Renal cortex interstitium (tissue), 11 donors: ENCODE results near the gene CRTC1. TPM values are rescaled to one million over a fixed set of nuclear protein-coding genes. Genes with fewer than 3 reads are reported as not detected.
"Not testable (repeated sequence)": the region's sequence is repeated elsewhere in the genome, so short reads cannot be mapped to it uniquely, and the experiment has no call there.

Experiments used
- DNase-seq, 11 donors: peaks; one replicate each; pipeline ENCODE4 v3.0.0-alpha.2; 2013; ENCODE audit warnings: low read depth in 9 of 11, low spot score in 4 of 11; ENCODE audit errors: extremely low read depth in 1 of 11
- polyA plus RNA-seq, 3 donors: library from polyadenylated mRNA; unstranded; fragments of 120-200 nt; gene quantifications; one replicate each; pipeline ENCODE4 v1.2.1, GENCODE V29; 2013; ENCODE audit not compliant: insufficient read length in 3 of 3

The CRTC1 gene
- polyA plus RNA-seq, 3 donors, result 15.4 to 27.1 (median 22.7) TPM

GRCh38 chr19:18665771-18666202, 17.7 kb upstream of the CRTC1 start:
- DNase-seq, result no peak

- no peak for DNase-seq
Measured at GRCh38 chr19:18666317-18666716, 17.2 kb upstream of the CRTC1 start.

DNA sequence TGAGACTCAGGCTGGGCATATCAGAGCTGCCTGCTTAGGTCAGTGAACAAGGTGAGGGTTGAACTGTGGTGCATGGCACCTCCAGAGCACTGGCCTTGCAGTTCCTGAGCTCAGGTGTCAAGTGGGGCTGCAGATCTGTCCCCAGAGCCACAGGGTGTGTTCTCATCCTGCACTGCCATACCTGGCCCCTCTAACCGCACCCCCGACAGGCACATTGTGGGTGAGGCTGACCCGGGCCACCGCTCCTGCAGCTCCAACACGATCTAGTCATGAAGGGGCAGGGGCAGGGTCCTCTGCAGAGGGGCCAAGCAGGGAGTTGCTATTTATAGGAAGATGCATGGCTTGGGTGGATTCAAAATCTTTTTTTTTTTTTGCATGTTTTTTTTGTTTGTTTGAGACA, 16.7 kb upstream of the CRTC1 start:
- no peak for DNase-seq

- no peak for DNase-seq
Measured at GRCh38 chr19:18667531-18668251, 15.8 kb upstream of the CRTC1 start.

DNA sequence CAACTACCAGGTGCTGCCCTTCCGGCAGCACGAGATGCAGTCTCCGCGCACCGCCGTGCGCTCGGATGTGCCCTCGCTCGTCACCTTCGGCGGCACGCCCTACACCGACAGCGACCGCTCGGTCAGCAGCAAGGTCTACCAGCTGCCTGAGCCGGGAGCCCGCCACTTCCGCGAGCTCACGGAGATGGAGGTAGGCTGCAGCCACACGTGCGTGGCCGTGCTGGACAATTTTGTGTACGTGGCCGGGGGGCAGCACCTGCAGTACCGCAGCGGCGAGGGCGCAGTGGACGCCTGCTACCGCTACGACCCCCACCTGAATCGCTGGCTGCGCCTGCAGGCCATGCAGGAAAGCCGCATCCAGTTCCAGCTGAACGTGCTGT, 15.2 kb upstream of the CRTC1 start:
- DNase-seq, result no peak

- DNase-seq, result no peak
Measured at GRCh38 chr19:18668744-18669523, 14.5 kb upstream of the CRTC1 start.

DNA sequence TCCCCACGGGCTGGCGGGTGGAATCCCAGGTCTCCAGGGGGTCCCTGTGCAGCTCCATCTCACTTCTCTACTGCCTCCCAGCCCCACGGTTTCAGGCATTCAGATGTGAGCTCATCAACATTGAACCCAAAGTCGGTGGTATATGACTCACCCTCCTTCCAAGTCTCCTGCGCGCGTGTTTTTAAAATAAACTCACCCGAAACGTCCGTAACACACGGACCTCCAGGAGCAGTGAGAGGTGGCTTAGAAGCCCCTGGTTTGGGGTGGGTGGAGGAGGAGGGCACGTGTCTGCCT, 14.0 kb upstream of the CRTC1 start:
- no peak for DNase-seq

GRCh38 chr19:18669883-18670282, 13.6 kb upstream of the CRTC1 start:
- DNase-seq, result no peak

DNA sequence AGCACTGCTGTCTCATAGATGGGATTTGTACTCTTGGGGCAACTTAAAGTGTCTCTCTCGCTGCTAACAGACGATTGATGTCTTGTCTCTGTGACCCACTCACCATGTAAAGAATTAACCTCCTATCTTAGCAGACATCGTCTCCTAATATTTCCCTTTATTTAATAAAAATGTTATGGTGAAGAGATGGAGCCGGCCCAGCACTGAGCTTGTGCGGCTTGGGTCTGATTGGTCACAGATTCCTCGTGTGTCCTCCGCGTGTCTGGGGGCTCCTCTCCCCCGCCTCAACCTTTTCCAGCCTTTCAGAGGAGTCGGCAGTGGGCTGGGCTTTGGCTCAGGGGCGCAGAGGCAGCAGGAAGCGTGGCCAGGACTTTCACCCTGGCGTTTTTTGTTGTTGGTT, 13.2 kb upstream of the CRTC1 start:
- DNase-seq, result peak in 4 of 11 donors; percentile 36 to 57 (median 49)

- no peak for DNase-seq
Measured at GRCh38 chr19:18671303-18672043, 12.0 kb upstream of the CRTC1 start.

- DNase-seq, result no peak
Measured at GRCh38 chr19:18672044-18672451, 11.4 kb upstream of the CRTC1 start.

DNA sequence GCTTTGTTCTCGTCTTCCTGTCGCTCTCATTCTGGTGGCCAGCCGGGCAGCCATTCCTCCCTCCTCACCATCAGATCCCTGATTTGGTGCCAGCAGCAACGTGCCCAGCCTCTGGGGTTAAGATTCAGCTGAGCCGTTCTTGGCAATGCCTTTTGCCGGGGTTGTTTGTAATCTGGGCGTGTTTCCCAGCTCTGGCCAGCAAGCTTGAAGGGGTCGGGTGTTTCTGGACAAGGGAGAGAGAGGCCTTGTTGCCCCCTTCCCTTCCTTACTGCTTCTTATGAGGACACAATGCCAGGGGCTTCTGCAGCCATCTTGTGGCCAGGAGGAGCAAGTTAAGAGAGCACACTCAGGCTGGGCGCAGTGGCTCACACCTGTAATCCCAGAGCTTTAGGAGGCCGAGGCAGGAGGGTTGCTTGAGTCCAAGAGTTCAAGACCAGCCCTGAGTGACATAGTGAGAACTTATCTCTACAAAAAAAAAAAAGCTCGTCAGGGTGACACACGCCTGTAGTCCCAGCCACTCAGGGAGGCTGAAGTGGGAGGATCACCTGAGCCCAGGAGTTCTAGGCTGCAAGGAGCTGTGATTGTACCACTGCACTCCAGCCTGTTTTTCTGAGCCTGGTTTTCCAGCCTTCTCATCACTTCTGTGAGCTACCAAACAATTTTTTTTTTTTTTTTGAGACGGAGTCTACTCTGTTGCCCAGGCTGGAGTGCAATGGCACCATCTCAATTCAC, 10.7 kb upstream of the CRTC1 start:
- DNase-seq, result no peak

DNA sequence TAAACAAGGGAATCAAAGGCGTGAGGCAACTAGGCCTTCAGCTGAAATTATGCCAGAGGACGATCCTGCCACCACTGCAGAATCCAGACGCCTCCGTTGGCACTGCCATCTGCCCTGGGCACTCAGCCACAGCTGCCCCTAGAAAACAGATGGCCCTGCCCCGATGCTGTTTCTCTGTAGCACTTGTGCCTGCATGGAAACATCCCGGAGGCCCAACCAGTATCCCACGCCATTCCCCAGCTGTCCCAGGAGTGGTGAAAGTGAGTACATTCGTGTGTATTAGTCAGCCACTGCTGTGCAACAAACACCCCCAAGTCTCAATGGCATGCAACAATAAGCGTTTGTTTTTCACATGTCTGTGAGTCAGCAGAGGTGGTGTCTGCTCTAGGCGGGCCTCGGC, 8.9 kb upstream of the CRTC1 start:
- no peak for DNase-seq

GRCh38 chr19:18675779-18676178, 7.7 kb upstream of the CRTC1 start:
- no peak for DNase-seq

DNA sequence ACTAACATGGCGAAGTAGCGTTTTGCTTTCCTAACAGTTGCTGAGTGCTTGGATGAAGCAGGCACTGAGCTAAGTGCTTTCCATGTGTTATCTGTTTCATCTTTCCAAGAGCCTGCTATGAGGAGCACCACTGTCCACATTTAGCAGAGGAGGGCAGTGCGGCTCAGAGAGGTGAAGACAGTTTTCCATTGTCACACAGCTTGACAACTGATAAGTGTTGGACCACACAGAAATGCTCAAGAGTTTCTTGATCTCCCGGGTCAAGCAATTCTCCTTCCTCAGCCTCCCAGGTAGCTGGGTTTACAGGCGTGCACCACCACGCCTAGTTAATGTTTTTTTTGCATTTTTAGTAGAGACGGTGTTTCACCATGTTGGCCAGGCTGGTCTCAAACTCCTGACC, 6.8 kb upstream of the CRTC1 start:
- no peak for DNase-seq

DNA sequence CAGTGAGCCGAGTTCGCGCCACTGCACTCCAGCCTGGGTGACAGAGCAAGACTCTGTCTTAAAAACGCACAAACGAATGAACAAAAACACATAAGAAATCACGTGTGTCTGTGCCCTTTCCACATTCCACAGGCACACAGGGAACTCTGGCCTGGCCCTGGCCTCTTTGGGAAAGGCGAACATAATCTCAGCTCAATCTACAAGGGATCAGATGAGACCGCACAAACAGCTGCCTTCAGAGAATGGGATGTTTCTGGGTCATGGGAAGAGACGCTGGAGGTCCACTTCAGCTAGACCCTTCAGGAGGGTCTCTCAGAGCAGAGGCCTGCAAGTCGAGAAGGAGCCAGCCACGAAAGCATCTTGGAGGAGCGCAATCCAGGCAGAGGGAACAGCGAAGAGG, 6.3 kb upstream of the CRTC1 start:
- DNase-seq, result no peak

DNA sequence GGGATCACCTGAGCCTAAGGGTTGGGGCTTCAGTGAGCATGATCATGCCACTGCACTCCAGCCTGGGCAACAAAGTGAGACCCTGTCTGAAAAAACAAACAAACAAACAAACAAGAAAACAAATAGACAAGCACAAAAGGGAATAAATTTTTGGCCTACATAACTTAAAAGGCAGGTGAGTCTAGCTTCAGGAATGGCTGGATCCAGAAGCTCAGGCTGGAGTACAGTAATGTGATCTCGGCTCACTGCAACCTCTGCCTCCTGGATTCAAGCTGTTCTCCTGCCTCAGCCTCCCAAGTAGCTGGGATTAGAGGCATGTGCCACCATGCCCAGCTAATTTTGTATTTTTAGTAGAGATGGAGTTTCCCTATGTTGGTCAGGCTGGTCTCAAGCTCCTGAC, 3.3 kb upstream of the CRTC1 start:
- not testable (repeated sequence) for DNase-seq

DNA sequence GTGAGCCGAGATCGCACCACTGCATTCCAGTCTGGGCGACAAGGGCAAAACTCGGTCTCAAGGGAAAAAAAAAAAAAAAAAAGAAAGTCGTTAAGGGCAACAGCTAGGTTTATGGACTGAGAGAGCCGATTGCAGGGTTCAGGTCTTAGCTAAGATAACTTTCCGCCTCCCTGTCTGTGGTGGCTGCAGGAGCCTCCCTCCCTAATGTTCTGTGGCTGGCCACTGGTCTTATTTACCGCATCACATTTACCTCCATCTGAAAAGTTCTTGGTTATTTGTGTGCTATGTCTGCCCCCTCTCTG, 722 bp upstream of the CRTC1 start:
- no peak for DNase-seq

DNA sequence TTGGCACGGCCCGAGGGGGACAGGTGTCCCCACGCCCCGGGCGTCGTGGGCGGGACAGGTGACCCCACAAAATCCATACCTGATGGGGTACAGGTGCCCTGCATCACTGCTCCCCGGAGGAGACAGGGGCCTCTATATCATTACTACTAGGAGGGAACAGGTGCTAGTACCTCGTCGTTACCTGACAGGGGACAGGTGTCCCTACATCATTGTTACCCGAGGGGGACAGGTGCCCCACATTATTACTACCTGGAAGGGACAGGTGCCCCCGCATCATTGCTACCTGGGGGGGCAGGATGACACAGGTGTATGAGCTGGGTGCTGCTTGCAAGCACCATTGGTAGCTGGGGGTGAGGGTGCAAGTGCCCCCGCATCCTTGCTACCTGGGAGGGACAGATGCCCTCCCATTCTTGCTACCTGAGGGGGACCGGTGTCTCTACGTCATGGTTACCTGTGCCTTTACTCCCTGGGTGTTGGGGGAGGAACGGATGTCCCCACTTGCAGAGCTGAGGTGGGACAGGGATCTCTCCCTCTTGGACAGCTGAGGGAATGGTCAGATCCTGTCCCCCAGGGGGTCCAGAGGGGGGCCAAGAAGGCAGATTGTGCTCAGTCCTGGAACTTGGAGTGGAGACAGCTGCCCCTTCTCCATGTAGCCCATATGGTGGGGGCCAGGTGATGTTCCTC, 620 bp downstream of the CRTC1 start:
- no peak for DNase-seq
